DND-41 (cell line): Measurements from ENCODE around the gene HSD11B1L.

Experiments
- ATAC-seq: fragments of 200-7000 bp; cut with Tn5 transposase; 3 replicates; pipeline ENCODE4 v1.9.1; 2021; ENCODE audit warnings: low read depth; ENCODE audit not compliant: insufficient read depth
- DNase-seq: peaks from one replicate; pipeline ENCODE4 v3.0.0-alpha.2; 2020
- H2AFZ ChIP-seq: 2 replicates; pipeline ENCODE4 v1.6.0; 2012; ENCODE audit warnings: low read depth, low read length
- H3K27ac ChIP-seq: 2 replicates; pipeline ENCODE4 v1.5.1; 2012; ENCODE audit warnings: low read length, inconsistent platforms
- H3K27me3 ChIP-seq: fragments of 200-600 bp; sonication (generic); 2 replicates; pipeline ENCODE4 v1.6.0; 2012; ENCODE audit warnings: low read length, mild to moderate bottlenecking, inconsistent platforms; ENCODE audit not compliant: insufficient read depth, poor library complexity
- H3K36me3 ChIP-seq: 2 replicates; pipeline ENCODE4 v1.5.1; 2012; ENCODE audit warnings: low read length, inconsistent platforms; ENCODE audit not compliant: insufficient read depth
- H3K4me1 ChIP-seq: 2 replicates; pipeline ENCODE4 v1.5.1; 2012; ENCODE audit warnings: mild to moderate bottlenecking, low read length; ENCODE audit not compliant: insufficient read depth
- H3K4me2 ChIP-seq: 2 replicates; pipeline ENCODE4 v1.6.0; 2012; ENCODE audit warnings: mild to moderate bottlenecking, moderate library complexity, low read length, inconsistent platforms; ENCODE audit not compliant: insufficient read depth
- H3K4me3 ChIP-seq, 2 experiments: fragments of 200-600 bp in 1 of 2; shearing (Covaris generic) in 1 of 2; 2 replicates each; pipeline ENCODE4 v1.5.1; 2012 to 2016; ENCODE audit warnings: inconsistent platforms in 2 of 2, low read length in 2 of 2, mild to moderate bottlenecking in 2 of 2, low read depth in 1 of 2, moderate library complexity in 1 of 2
- H3K79me2 ChIP-seq: 2 replicates; pipeline ENCODE4 v1.6.0; 2012; ENCODE audit warnings: low read length, inconsistent platforms; ENCODE audit not compliant: insufficient read depth
- H3K9ac ChIP-seq: 2 replicates; pipeline ENCODE4 v1.6.0; 2012; ENCODE audit warnings: low read depth, mild to moderate bottlenecking, inconsistent platforms, low read length, moderate library complexity
- H3K9me3 ChIP-seq: 2 replicates; pipeline ENCODE4 v1.5.1; 2012; ENCODE audit warnings: low read length, moderate library complexity, mild to moderate bottlenecking, inconsistent platforms; ENCODE audit not compliant: insufficient read depth, severe bottlenecking
- H4K20me1 ChIP-seq: 2 replicates; pipeline ENCODE4 v1.6.0; 2012; ENCODE audit warnings: low read length; ENCODE audit not compliant: insufficient read depth
- EZH2 ChIP-seq: IDR thresholded peaks from 3 replicates; pipeline ENCODE4 v1.6.1; 2012; ENCODE audit warnings: borderline replicate concordance, low read depth, mild to moderate bottlenecking, moderate library complexity, low read length, inconsistent platforms; ENCODE audit not compliant: severe bottlenecking
- TF ChIP-seq, protein P1 (sequence below): IDR thresholded peaks from 2 replicates; pipeline ENCODE4 v1.5.1; 2012; ENCODE audit warnings: borderline replicate concordance, low read length, moderate library complexity, mild to moderate bottlenecking; ENCODE audit not compliant: poor library complexity, severe bottlenecking; ENCODE audit errors: extremely low read depth

The HSD11B1L gene

GRCh38 chr19:5632657-5633056 lies 48.2 kb upstream of the HSD11B1L start:
- no peak for ATAC-seq

GRCh38 chr19:5635427-5635826 lies 45.4 kb upstream of the HSD11B1L start:
- Histone ChIP-seq H3K4me2 (no peak overlapping the region), H3K79me2 (peaks cover 97% of the 10 kb centered on the region), H3K4me1 (peaks cover 3% of the 10 kb centered on the region; the same call in 1 of the 2 replicates), H3K4me3 (no peak overlapping the region), H3K36me3 (peaks cover 67% of the 10 kb centered on the region), H3K27ac (no peak overlapping the region), H2AFZ (no peak overlapping the region), H4K20me1 (peaks cover 82% of the 10 kb centered on the region), H3K9me3 (no peaks in the 10 kb centered on the region), H3K9ac (no peak overlapping the region), H3K27me3 (no peaks in the 10 kb centered on the region)
- ATAC-seq = no peak
- no peak for TF ChIP-seq EZH2
- TF ChIP-seq, protein P1, sequence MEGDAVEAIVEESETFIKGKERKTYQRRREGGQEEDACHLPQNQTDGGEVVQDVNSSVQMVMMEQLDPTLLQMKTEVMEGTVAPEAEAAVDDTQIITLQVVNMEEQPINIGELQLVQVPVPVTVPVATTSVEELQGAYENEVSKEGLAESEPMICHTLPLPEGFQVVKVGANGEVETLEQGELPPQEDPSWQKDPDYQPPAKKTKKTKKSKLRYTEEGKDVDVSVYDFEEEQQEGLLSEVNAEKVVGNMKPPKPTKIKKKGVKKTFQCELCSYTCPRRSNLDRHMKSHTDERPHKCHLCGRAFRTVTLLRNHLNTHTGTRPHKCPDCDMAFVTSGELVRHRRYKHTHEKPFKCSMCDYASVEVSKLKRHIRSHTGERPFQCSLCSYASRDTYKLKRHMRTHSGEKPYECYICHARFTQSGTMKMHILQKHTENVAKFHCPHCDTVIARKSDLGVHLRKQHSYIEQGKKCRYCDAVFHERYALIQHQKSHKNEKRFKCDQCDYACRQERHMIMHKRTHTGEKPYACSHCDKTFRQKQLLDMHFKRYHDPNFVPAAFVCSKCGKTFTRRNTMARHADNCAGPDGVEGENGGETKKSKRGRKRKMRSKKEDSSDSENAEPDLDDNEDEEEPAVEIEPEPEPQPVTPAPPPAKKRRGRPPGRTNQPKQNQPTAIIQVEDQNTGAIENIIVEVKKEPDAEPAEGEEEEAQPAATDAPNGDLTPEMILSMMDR = no peak
- DNase-seq = no peak

More at GRCh38 chr19:5632657-5633056, 48.2 kb upstream of the HSD11B1L start:
- H3K36me3 ChIP-seq = peaks cover 85% of the 10 kb centered on the region
- H4K20me1 ChIP-seq = peaks cover 83% of the 10 kb centered on the region
- no peak for DNase-seq
- no peaks in the 10 kb centered on the region for H3K27me3 ChIP-seq
- no peak overlapping the region for H2AFZ ChIP-seq
- peaks cover 98% of the 10 kb centered on the region for H3K79me2 ChIP-seq
- H3K9me3 ChIP-seq = no peaks in the 10 kb centered on the region
- no peak overlapping the region for H3K4me2 ChIP-seq
- TF ChIP-seq EZH2 = no peak
- TF ChIP-seq, protein P1 = no peak
- no peak overlapping the region for H3K27ac ChIP-seq
- H3K4me3 ChIP-seq = no peak overlapping the region
- peaks cover 14% of the 10 kb centered on the region for H3K4me1 ChIP-seq
- H3K9ac ChIP-seq = no peak overlapping the region

- Histone ChIP-seq H3K4me1 (no peaks in the 10 kb centered on the region; the same call in 1 of the 2 replicates), H3K4me2 (no peak overlapping the region), H3K79me2 (peaks cover 98% of the 10 kb centered on the region), H3K36me3 (peaks cover 72% of the 10 kb centered on the region), H3K27me3 (no peaks in the 10 kb centered on the region), H4K20me1 (peaks cover 85% of the 10 kb centered on the region), H3K9ac (no peak overlapping the region), H3K27ac (no peak overlapping the region), H3K9me3 (no peaks in the 10 kb centered on the region), H3K4me3 (no peak overlapping the region), H2AFZ (no peak overlapping the region)
- DNase-seq (no peak), ATAC-seq (no peak)
- no peak for TF ChIP-seq EZH2
- TF ChIP-seq, protein P1 = no peak
Measured at GRCh38 chr19:5637971-5638370, 42.9 kb upstream of the HSD11B1L start.

GRCh38 chr19:5641171-5641570 lies 39.7 kb upstream of the HSD11B1L start:
- H3K27me3 ChIP-seq = no peaks in the 10 kb centered on the region
- H3K4me1 ChIP-seq = no peaks in the 10 kb centered on the region
- peaks cover 99% of the 10 kb centered on the region for H3K79me2 ChIP-seq
- TF ChIP-seq, protein P1 = no peak
- TF ChIP-seq EZH2 = no peak
- DNase-seq = no peak
- H2AFZ ChIP-seq = no peak overlapping the region
- H3K36me3 ChIP-seq = peaks cover 79% of the 10 kb centered on the region
- H3K9ac ChIP-seq = no peak overlapping the region
- no peak for ATAC-seq
- no peak overlapping the region for H3K4me2 ChIP-seq
- H3K9me3 ChIP-seq = no peaks in the 10 kb centered on the region
- H4K20me1 ChIP-seq = peaks cover 83% of the 10 kb centered on the region
- no peak overlapping the region for H3K4me3 ChIP-seq
- no peak overlapping the region for H3K27ac ChIP-seq
